ENCODE results near the gene ZNF618. TPM values are rescaled to one million over a fixed set of nuclear protein-coding genes. Genes with fewer than 3 reads are reported as not detected.

The ZNF618 gene
- total and polyA plus RNA-seq, 2 experiments from 2014 or later, result 12.1 to 22.1 TPM

GRCh38 chr9:113999256-114000062, 123.3 kb downstream of the ZNF618 start:
- H3K4me1 ChIP-seq (ENCODE audit: insufficient read depth), result no peaks in the 10 kb centered on the region
- no peaks in the 10 kb centered on the region for H3K9me2 ChIP-seq (ENCODE audit: insufficient read depth)
- DNase-seq (ENCODE audit: low spot score) (no peak), ATAC-seq (no peak)
- H3K79me2 ChIP-seq (replicated peaks; ENCODE audit: insufficient read depth), result no peaks in the 10 kb centered on the region
- H3K27ac ChIP-seq (ENCODE audit: low read depth), result no peak overlapping the region
- no peak overlapping the region for H3K4me3 ChIP-seq
- TF ChIP-seq JUNB (IDR thresholded peaks at IDR 0.05; ENCODE audit: unreplicated experiment) (no peak), CREB1 (CRISPR knock-in tag; IDR thresholded peaks at IDR 0.05; ENCODE audit: low read depth) (no peak), ZNF331 (CRISPR knock-in tag; IDR thresholded peaks at IDR 0.05; ENCODE audit: low read depth) (no peak), ZNF114 (CRISPR knock-in tag; IDR thresholded peaks at IDR 0.05) (no peak)
- TF ChIP-seq, protein P1, sequence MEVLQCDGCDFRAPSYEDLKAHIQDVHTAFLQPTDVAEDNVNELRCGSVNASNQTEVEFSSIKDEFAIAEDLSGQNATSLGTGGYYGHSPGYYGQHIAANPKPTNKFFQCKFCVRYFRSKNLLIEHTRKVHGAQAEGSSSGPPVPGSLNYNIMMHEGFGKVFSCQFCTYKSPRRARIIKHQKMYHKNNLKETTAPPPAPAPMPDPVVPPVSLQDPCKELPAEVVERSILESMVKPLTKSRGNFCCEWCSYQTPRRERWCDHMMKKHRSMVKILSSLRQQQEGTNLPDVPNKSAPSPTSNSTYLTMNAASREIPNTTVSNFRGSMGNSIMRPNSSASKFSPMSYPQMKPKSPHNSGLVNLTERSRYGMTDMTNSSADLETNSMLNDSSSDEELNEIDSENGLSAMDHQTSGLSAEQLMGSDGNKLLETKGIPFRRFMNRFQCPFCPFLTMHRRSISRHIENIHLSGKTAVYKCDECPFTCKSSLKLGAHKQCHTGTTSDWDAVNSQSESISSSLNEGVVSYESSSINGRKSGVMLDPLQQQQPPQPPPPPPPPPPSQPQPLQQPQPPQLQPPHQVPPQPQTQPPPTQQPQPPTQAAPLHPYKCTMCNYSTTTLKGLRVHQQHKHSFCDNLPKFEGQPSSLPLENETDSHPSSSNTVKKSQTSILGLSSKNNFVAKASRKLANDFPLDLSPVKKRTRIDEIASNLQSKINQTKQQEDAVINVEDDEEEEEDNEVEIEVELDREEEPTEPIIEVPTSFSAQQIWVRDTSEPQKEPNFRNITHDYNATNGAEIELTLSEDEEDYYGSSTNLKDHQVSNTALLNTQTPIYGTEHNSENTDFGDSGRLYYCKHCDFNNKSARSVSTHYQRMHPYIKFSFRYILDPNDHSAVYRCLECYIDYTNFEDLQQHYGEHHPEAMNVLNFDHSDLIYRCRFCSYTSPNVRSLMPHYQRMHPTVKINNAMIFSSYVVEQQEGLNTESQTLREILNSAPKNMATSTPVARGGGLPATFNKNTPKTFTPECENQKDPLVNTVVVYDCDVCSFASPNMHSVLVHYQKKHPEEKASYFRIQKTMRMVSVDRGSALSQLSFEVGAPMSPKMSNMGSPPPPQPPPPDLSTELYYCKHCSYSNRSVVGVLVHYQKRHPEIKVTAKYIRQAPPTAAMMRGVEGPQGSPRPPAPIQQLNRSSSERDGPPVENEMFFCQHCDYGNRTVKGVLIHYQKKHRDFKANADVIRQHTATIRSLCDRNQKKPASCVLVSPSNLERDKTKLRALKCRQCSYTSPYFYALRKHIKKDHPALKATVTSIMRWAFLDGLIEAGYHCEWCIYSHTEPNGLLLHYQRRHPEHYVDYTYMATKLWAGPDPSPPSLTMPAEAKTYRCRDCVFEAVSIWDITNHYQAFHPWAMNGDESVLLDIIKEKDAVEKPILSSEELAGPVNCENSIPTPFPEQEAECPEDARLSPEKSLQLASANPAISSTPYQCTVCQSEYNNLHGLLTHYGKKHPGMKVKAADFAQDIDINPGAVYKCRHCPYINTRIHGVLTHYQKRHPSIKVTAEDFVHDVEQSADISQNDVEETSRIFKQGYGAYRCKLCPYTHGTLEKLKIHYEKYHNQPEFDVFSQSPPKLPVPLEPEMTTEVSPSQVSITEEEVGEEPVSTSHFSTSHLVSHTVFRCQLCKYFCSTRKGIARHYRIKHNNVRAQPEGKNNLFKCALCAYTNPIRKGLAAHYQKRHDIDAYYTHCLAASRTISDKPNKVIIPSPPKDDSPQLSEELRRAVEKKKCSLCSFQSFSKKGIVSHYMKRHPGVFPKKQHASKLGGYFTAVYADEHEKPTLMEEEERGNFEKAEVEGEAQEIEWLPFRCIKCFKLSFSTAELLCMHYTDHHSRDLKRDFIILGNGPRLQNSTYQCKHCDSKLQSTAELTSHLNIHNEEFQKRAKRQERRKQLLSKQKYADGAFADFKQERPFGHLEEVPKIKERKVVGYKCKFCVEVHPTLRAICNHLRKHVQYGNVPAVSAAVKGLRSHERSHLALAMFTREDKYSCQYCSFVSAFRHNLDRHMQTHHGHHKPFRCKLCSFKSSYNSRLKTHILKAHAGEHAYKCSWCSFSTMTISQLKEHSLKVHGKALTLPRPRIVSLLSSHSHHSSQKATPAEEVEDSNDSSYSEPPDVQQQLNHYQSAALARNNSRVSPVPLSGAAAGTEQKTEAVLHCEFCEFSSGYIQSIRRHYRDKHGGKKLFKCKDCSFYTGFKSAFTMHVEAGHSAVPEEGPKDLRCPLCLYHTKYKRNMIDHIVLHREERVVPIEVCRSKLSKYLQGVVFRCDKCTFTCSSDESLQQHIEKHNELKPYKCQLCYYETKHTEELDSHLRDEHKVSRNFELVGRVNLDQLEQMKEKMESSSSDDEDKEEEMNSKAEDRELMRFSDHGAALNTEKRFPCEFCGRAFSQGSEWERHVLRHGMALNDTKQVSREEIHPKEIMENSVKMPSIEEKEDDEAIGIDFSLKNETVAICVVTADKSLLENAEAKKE (CRISPR knock-in tag; IDR thresholded peaks at IDR 0.05), result no peak
- H3K9me3 Mint-ChIP-seq, result no peaks in the 10 kb centered on the region
- no peak overlapping the region for H2AFZ ChIP-seq
- no peaks in the 10 kb centered on the region for H3K27me3 ChIP-seq (ENCODE audit: insufficient read depth)
- H3K4me3 Mint-ChIP-seq, result no peak overlapping the region
- 0 out of 2 replicates have a peak, but pooled peaks cover 3% of the 10 kb centered on the region for H4K20me1 ChIP-seq (replicated peaks; ENCODE audit: insufficient read depth)
- no peaks in the 10 kb centered on the region for H3F3A ChIP-seq (replicated peaks; ENCODE audit: low read depth)
- H3K36me3 ChIP-seq (ENCODE audit: insufficient read depth), result no peaks in the 10 kb centered on the region
- H3K27ac Mint-ChIP-seq, result no peak overlapping the region
- H3K27me3 Mint-ChIP-seq (ENCODE audit: insufficient read depth, low read depth, poor library complexity), result peaks cover 6% of the 10 kb centered on the region
- H3K4me2 ChIP-seq, result no peak overlapping the region
- H3K4me1 Mint-ChIP-seq, result no peaks in the 10 kb centered on the region
- peaks cover under 1% of the 10 kb centered on the region; the same call in 2 of the 3 replicates for H3K36me3 Mint-ChIP-seq (ENCODE audit: low read depth)

DNA sequence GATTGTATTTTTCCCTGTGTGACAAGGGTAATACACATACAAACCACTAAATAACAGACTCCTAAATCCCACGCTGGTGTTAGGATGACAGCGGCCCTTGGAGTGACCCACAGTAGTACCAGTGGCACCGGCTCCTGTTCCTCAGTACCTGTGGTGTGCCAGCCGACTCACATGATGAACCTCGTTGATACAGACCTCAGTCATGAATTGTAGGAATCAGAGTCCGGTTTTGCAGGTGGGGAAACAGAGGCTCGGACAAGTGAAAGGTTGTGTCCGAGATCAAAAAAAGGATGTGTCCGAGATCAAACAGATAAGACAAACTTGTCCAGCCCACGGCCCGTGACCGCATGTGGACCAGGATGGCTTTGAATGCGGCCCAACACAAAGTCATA, 124.0 kb downstream of the ZNF618 start:
- H3K36me3 ChIP-seq (ENCODE audit: insufficient read depth), result no peaks in the 10 kb centered on the region
- H3K9me3 Mint-ChIP-seq, result no peaks in the 10 kb centered on the region
- H3K4me3 ChIP-seq, result no peak overlapping the region
- no peaks in the 10 kb centered on the region for H3K9me2 ChIP-seq (ENCODE audit: insufficient read depth)
- peaks cover 6% of the 10 kb centered on the region for H3K27me3 Mint-ChIP-seq (ENCODE audit: insufficient read depth, low read depth, poor library complexity)
- H4K20me1 ChIP-seq (replicated peaks; ENCODE audit: insufficient read depth), result 0 out of 2 replicates have a peak, but pooled peaks cover 6% of the 10 kb centered on the region
- H3F3A ChIP-seq (replicated peaks; ENCODE audit: low read depth), result no peaks in the 10 kb centered on the region
- H3K4me2 ChIP-seq, result no peak overlapping the region
- H3K27ac ChIP-seq (ENCODE audit: low read depth), result no peak overlapping the region
- H3K79me2 ChIP-seq (replicated peaks; ENCODE audit: insufficient read depth), result no peaks in the 10 kb centered on the region
- no peak overlapping the region for H3K27ac Mint-ChIP-seq
- no peak overlapping the region for H2AFZ ChIP-seq
- H3K4me1 Mint-ChIP-seq, result no peaks in the 10 kb centered on the region
- no peaks in the 10 kb centered on the region for H3K4me1 ChIP-seq (ENCODE audit: insufficient read depth)
- H3K27me3 ChIP-seq (ENCODE audit: insufficient read depth), result no peaks in the 10 kb centered on the region
- ATAC-seq, result no peak
- H3K4me3 Mint-ChIP-seq, result no peak overlapping the region
- H3K36me3 Mint-ChIP-seq (ENCODE audit: low read depth), result peaks cover 4% of the 10 kb centered on the region
- DNase-seq (ENCODE audit: low spot score), result no peak
- TF ChIP-seq NANOG (IDR thresholded peaks at IDR 0.05; ENCODE audit: borderline replicate concordance), result no peak
- TF ChIP-seq EZH2phosphoT487 (IDR thresholded peaks at IDR 0.05; ENCODE audit: unreplicated experiment), result no peak
- TF ChIP-seq, protein P2, sequence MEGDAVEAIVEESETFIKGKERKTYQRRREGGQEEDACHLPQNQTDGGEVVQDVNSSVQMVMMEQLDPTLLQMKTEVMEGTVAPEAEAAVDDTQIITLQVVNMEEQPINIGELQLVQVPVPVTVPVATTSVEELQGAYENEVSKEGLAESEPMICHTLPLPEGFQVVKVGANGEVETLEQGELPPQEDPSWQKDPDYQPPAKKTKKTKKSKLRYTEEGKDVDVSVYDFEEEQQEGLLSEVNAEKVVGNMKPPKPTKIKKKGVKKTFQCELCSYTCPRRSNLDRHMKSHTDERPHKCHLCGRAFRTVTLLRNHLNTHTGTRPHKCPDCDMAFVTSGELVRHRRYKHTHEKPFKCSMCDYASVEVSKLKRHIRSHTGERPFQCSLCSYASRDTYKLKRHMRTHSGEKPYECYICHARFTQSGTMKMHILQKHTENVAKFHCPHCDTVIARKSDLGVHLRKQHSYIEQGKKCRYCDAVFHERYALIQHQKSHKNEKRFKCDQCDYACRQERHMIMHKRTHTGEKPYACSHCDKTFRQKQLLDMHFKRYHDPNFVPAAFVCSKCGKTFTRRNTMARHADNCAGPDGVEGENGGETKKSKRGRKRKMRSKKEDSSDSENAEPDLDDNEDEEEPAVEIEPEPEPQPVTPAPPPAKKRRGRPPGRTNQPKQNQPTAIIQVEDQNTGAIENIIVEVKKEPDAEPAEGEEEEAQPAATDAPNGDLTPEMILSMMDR (conservative IDR thresholded peaks at IDR 0.05; ENCODE audit: low read depth in 2 of 2), result no peak
- no peak for TF ChIP-seq EZH2 (IDR thresholded peaks at IDR 0.05; ENCODE audit: low read depth, unreplicated experiment)
- no peak for TF ChIP-seq JUNB (IDR thresholded peaks at IDR 0.05; ENCODE audit: unreplicated experiment)
- no peak for TF ChIP-seq CREB1 (CRISPR knock-in tag; IDR thresholded peaks at IDR 0.05; ENCODE audit: low read depth)
